HCT116 (cell line): ENCODE measurements around the gene PHKG2.

Experiments used
- ATF3 ChIP-seq: IDR thresholded peaks from 2 replicates; pipeline ENCODE4 v1.6.1; 2012
- CEBPB ChIP-seq: IDR thresholded peaks from 2 replicates; pipeline ENCODE4 v1.6.1; 2012; ENCODE audit warnings: low read depth
- CTCF ChIP-seq, 3 experiments: fragments of 200-600 bp in 1 of 3; sonication (generic) in 1 of 3; IDR thresholded peaks in 2 of 3; conservative IDR thresholded peaks in 1 of 3; 2 replicates each; pipeline ENCODE4 v1.5.1; 2012 to 2017; ENCODE audit warnings: low read depth in 2 of 3, low read length in 2 of 3, antibody characterized with exemption in 1 of 3, borderline replicate concordance in 1 of 3, control low read depth in 1 of 3, mild to moderate bottlenecking in 1 of 3, mixed read lengths in 1 of 3, mixed run types in 1 of 3, moderate library complexity in 1 of 3; ENCODE audit not compliant: insufficient read depth in 1 of 3
- ELF1 ChIP-seq: IDR thresholded peaks from 2 replicates; pipeline ENCODE4 v1.6.1; 2012; ENCODE audit warnings: low read depth, borderline replicate concordance
- EZH2 ChIP-seq: fragments of 200-600 bp; sonication (generic); IDR thresholded peaks from 2 replicates; pipeline ENCODE4 v1.6.1; 2017; ENCODE audit warnings: antibody characterized with exemption, mixed run types
- POLR2A ChIP-seq: IDR thresholded peaks from 2 replicates; pipeline ENCODE4 v1.7.0; 2011; ENCODE audit warnings: borderline replicate concordance; ENCODE audit not compliant: insufficient read depth, insufficient read length; ENCODE audit errors: extremely low read depth
- RAD21 ChIP-seq: IDR thresholded peaks from 2 replicates; pipeline ENCODE4 v1.6.1; 2012; ENCODE audit warnings: low read depth, mild to moderate bottlenecking
- REST ChIP-seq: IDR thresholded peaks from 2 replicates; pipeline ENCODE4 v1.6.1; 2012; ENCODE audit warnings: low read depth
- SIN3A ChIP-seq: IDR thresholded peaks from 2 replicates; pipeline ENCODE4 v1.6.1; 2012; ENCODE audit warnings: low read depth
- SP1 ChIP-seq: IDR thresholded peaks from 2 replicates; pipeline ENCODE4 v1.6.1; 2012; ENCODE audit warnings: low read depth
- YY1 ChIP-seq: IDR thresholded peaks from 2 replicates; pipeline ENCODE4 v1.6.1; 2011; ENCODE audit warnings: low read length, low read depth, moderate library complexity, mild to moderate bottlenecking; ENCODE audit not compliant: insufficient replicate concordance; ENCODE audit errors: extremely low read depth
- ZBTB33 ChIP-seq: IDR thresholded peaks from 2 replicates; pipeline ENCODE4 v1.6.1; 2011; ENCODE audit warnings: mild to moderate bottlenecking, low read length, moderate library complexity; ENCODE audit not compliant: insufficient replicate concordance; ENCODE audit errors: extremely low read depth

GRCh38 chr16:30764086-30764485, 15.9 kb downstream of the PHKG2 start:
- TF ChIP-seq ATF3: no peak
- no peak for TF ChIP-seq POLR2A
- no peak for TF ChIP-seq RAD21
- TF ChIP-seq CTCF (IDR thresholded peaks at IDR 0.05 in 2 of 3, conservative IDR thresholded peaks at IDR 0.05 in 1 of 3; ENCODE audit: borderline replicate concordance in 1 of 3, insufficient read depth in 1 of 3, low read depth in 2 of 3, low read length in 2 of 3): no peak
- TF ChIP-seq SP1: no peak
- TF ChIP-seq YY1: no peak
- TF ChIP-seq REST: no peak
- no peak for TF ChIP-seq SIN3A
- TF ChIP-seq ELF1: no peak
- no peak for TF ChIP-seq ZBTB33
- no peak for TF ChIP-seq EZH2
- TF ChIP-seq CEBPB: no peak
